ENCODE measurements around the gene PSMB5.

PSMB5 gene

GRCh38 chr14:23025151-23025814, 9.4 kb downstream of the PSMB5 start:
- Histone ChIP-seq H2AK5ac (ENCODE audit: low read length) (no peak overlapping the region), H3K79me2 (ENCODE audit: control insufficient read depth, insufficient read depth, low read length, poor library complexity) (no peaks in the 10 kb centered on the region), H3K4me3 (ENCODE audit: low read depth, low read length) (no peak overlapping the region), H4K91ac (ENCODE audit: low read depth, low read length) (no peak overlapping the region), H3K27ac (ENCODE audit: low read depth, low read length) (no peak overlapping the region), H2AFZ (ENCODE audit: insufficient read depth, low read length, poor library complexity) (no peak overlapping the region), H2BK12ac (ENCODE audit: low read length) (no peak overlapping the region), H3K36me3 (ENCODE audit: control insufficient read depth in 1 of 2, insufficient read depth in 2 of 2, low read length in 2 of 2) (peaks cover 18 to 28% of the 10 kb centered on the region in 2 experiments), H2BK120ac (ENCODE audit: insufficient read depth, low read length, poor library complexity) (no peak overlapping the region), H3K23ac (ENCODE audit: low read length) (no peak overlapping the region), H3K79me1 (ENCODE audit: low read length) (no peaks in the 10 kb centered on the region), H3K4me2 (ENCODE audit: low read length) (no peak overlapping the region), H3K4ac (ENCODE audit: low read depth, low read length) (no peak overlapping the region), H3K9me3 (ENCODE audit: insufficient read depth, low read depth, low read length) (no peaks in the 10 kb centered on the region), H4K12ac (ENCODE audit: low read depth, low read length) (no peak overlapping the region), H3K18ac (ENCODE audit: low read length) (no peak overlapping the region), H3K14ac (ENCODE audit: low read length) (no peak overlapping the region), H4K8ac (ENCODE audit: low read depth, low read length) (no peak overlapping the region), H3K27me3 (ENCODE audit: insufficient read depth, low read length) (no peaks in the 10 kb centered on the region), H2BK5ac (ENCODE audit: low read depth, low read length, poor library complexity) (no peak overlapping the region), H3K9ac (ENCODE audit: low read length) (no peak overlapping the region), H3K4me1 (ENCODE audit: control insufficient read depth in 1 of 2, insufficient read depth in 2 of 2, low read length in 2 of 2) (no peaks in the 10 kb centered on the region)
- WGBS (ENCODE audit: extremely low coverage, insufficient coverage, insufficient read length): no CpG with 5 or more reads among the region's 4 CpGs
- no peak for DNase-seq

- H4K8ac ChIP-seq (ENCODE audit: low read depth, low read length): no peak overlapping the region
- H4K12ac ChIP-seq (ENCODE audit: low read depth, low read length): no peak overlapping the region
- H4K91ac ChIP-seq (ENCODE audit: low read depth, low read length): no peak overlapping the region
- H3K4me2 ChIP-seq (ENCODE audit: low read length): no peak overlapping the region
- H3K79me1 ChIP-seq (ENCODE audit: low read length): no peaks in the 10 kb centered on the region
- no peak overlapping the region for H3K4me3 ChIP-seq (ENCODE audit: low read depth, low read length)
- no peaks in the 10 kb centered on the region for H3K79me2 ChIP-seq (ENCODE audit: control insufficient read depth, insufficient read depth, low read length, poor library complexity)
- no peaks in the 10 kb centered on the region for H3K9me3 ChIP-seq (ENCODE audit: insufficient read depth, low read depth, low read length)
- no peak overlapping the region for H3K27ac ChIP-seq (ENCODE audit: low read depth, low read length)
- no peak overlapping the region for H2AK5ac ChIP-seq (ENCODE audit: low read length)
- no peak overlapping the region for H3K23ac ChIP-seq (ENCODE audit: low read length)
- H2AFZ ChIP-seq (ENCODE audit: insufficient read depth, low read length, poor library complexity): no peak overlapping the region
- no peak overlapping the region for H3K14ac ChIP-seq (ENCODE audit: low read length)
- no peak overlapping the region for H3K18ac ChIP-seq (ENCODE audit: low read length)
- WGBS (ENCODE audit: extremely low coverage, insufficient coverage, insufficient read length): 100% methylated on average over 2 of the region's 7 CpGs
- no peak overlapping the region for H3K4ac ChIP-seq (ENCODE audit: low read depth, low read length)
- H2BK5ac ChIP-seq (ENCODE audit: low read depth, low read length, poor library complexity): no peak overlapping the region
- peaks cover 18 to 25% of the 10 kb centered on the region in 2 experiments for H3K36me3 ChIP-seq (ENCODE audit: control insufficient read depth in 1 of 2, insufficient read depth in 2 of 2, low read length in 2 of 2)
- H3K4me1 ChIP-seq (ENCODE audit: control insufficient read depth in 1 of 2, insufficient read depth in 2 of 2, low read length in 2 of 2): no peaks in the 10 kb centered on the region
- no peak for DNase-seq
- no peak overlapping the region for H3K9ac ChIP-seq (ENCODE audit: low read length)
- H2BK12ac ChIP-seq (ENCODE audit: low read length): no peak overlapping the region
- H2BK120ac ChIP-seq (ENCODE audit: insufficient read depth, low read length, poor library complexity): no peak overlapping the region
- no peaks in the 10 kb centered on the region for H3K27me3 ChIP-seq (ENCODE audit: insufficient read depth, low read length)
These were observed 10.1 kb downstream of the PSMB5 start for GRCh38 chr14:23024612-23025075.

GRCh38 chr14:23023795-23024152, 10.9 kb downstream of the PSMB5 start:
- H3K4ac ChIP-seq (ENCODE audit: low read depth, low read length): no peak overlapping the region
- WGBS (ENCODE audit: extremely low coverage, insufficient coverage, insufficient read length): no CpG with 5 or more reads among the region's 2 CpGs

GRCh38 chr14:23023022-23023794, 11.5 kb downstream of the PSMB5 start:
- Histone ChIP-seq H3K9me3 (ENCODE audit: insufficient read depth, low read depth, low read length) (no peaks in the 10 kb centered on the region), H2AFZ (ENCODE audit: insufficient read depth, low read length, poor library complexity) (no peak overlapping the region), H3K79me2 (ENCODE audit: control insufficient read depth, insufficient read depth, low read length, poor library complexity) (no peaks in the 10 kb centered on the region), H2AK5ac (ENCODE audit: low read length) (no peak overlapping the region), H4K8ac (ENCODE audit: low read depth, low read length) (no peak overlapping the region), H3K4ac (ENCODE audit: low read depth, low read length) (no peak overlapping the region), H3K18ac (ENCODE audit: low read length) (no peak overlapping the region), H3K4me1 (ENCODE audit: control insufficient read depth in 1 of 2, insufficient read depth in 2 of 2, low read length in 2 of 2) (no peaks in the 10 kb centered on the region), H3K27me3 (ENCODE audit: insufficient read depth, low read length) (no peaks in the 10 kb centered on the region), H2BK120ac (ENCODE audit: insufficient read depth, low read length, poor library complexity) (no peak overlapping the region), H3K4me3 (ENCODE audit: low read depth, low read length) (no peak overlapping the region), H3K23ac (ENCODE audit: low read length) (no peak overlapping the region), H3K9ac (ENCODE audit: low read length) (no peak overlapping the region), H2BK5ac (ENCODE audit: low read depth, low read length, poor library complexity) (no peak overlapping the region), H2BK12ac (ENCODE audit: low read length) (no peak overlapping the region), H3K36me3 (ENCODE audit: control insufficient read depth in 1 of 2, insufficient read depth in 2 of 2, low read length in 2 of 2) (peaks cover 15 to 20% of the 10 kb centered on the region in 2 experiments), H3K4me2 (ENCODE audit: low read length) (no peak overlapping the region), H4K12ac (ENCODE audit: low read depth, low read length) (no peak overlapping the region), H3K79me1 (ENCODE audit: low read length) (no peaks in the 10 kb centered on the region), H3K27ac (ENCODE audit: low read depth, low read length) (no peak overlapping the region), H4K91ac (ENCODE audit: low read depth, low read length) (no peak overlapping the region), H3K14ac (ENCODE audit: low read length) (no peak overlapping the region)
- WGBS (ENCODE audit: extremely low coverage, insufficient coverage, insufficient read length): no CpG with 5 or more reads among the region's 8 CpGs
- DNase-seq: no peak

More at GRCh38 chr14:23023795-23024152, 10.9 kb downstream of the PSMB5 start:
- Histone ChIP-seq H3K4me3 (ENCODE audit: low read depth, low read length) (no peak overlapping the region), H3K79me1 (ENCODE audit: low read length) (no peaks in the 10 kb centered on the region), H2BK5ac (ENCODE audit: low read depth, low read length, poor library complexity) (no peak overlapping the region), H2BK12ac (ENCODE audit: low read length) (no peak overlapping the region), H4K12ac (ENCODE audit: low read depth, low read length) (no peak overlapping the region), H3K4me1 (ENCODE audit: control insufficient read depth in 1 of 2, insufficient read depth in 2 of 2, low read length in 2 of 2) (no peaks in the 10 kb centered on the region), H3K18ac (ENCODE audit: low read length) (no peak overlapping the region), H3K23ac (ENCODE audit: low read length) (no peak overlapping the region), H4K8ac (ENCODE audit: low read depth, low read length) (no peak overlapping the region), H3K4me2 (ENCODE audit: low read length) (no peak overlapping the region), H2AK5ac (ENCODE audit: low read length) (no peak overlapping the region), H3K9me3 (ENCODE audit: insufficient read depth, low read depth, low read length) (no peaks in the 10 kb centered on the region), H3K79me2 (ENCODE audit: control insufficient read depth, insufficient read depth, low read length, poor library complexity) (no peaks in the 10 kb centered on the region), H2BK120ac (ENCODE audit: insufficient read depth, low read length, poor library complexity) (no peak overlapping the region), H3K14ac (ENCODE audit: low read length) (no peak overlapping the region), H3K27ac (ENCODE audit: low read depth, low read length) (no peak overlapping the region), H3K36me3 (ENCODE audit: control insufficient read depth in 1 of 2, insufficient read depth in 2 of 2, low read length in 2 of 2) (peaks cover 15 to 22% of the 10 kb centered on the region in 2 experiments), H3K9ac (ENCODE audit: low read length) (no peak overlapping the region), H2AFZ (ENCODE audit: insufficient read depth, low read length, poor library complexity) (no peak overlapping the region), H3K27me3 (ENCODE audit: insufficient read depth, low read length) (no peaks in the 10 kb centered on the region), H4K91ac (ENCODE audit: low read depth, low read length) (no peak overlapping the region)
- no peak for DNase-seq
